ENCODE measurements around the gene SMIM35. TPM values are rescaled to one million over a fixed set of nuclear protein-coding genes. Genes with fewer than 3 reads are reported as not detected.

Gene SMIM35
- total RNA-seq, 1 experiment from 2014 or later: not detected

DNA sequence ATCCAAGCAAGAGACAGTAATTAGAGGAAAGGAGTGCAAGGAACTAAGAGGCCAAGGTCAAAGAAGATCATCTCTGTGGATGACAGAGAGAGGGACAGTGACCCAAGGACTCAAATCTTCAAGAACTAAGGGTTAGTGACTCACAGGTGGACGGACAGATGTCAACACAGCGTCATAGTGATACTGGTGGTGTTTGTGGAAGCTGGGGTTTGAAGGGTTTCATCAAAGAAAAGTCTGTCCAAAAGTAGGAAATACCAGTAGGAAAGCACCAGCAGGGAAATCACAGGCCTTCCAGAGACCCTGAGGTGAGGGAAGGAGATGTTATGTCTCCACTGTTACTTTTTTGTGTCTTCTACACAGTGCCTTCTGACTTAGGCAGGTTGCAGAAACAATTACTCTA lies 68.4 kb downstream of the SMIM35 start:
- H3K27me3 ChIP-seq (ENCODE audit: insufficient read depth, low read depth): peaks cover 71% of the 10 kb centered on the region

DNA sequence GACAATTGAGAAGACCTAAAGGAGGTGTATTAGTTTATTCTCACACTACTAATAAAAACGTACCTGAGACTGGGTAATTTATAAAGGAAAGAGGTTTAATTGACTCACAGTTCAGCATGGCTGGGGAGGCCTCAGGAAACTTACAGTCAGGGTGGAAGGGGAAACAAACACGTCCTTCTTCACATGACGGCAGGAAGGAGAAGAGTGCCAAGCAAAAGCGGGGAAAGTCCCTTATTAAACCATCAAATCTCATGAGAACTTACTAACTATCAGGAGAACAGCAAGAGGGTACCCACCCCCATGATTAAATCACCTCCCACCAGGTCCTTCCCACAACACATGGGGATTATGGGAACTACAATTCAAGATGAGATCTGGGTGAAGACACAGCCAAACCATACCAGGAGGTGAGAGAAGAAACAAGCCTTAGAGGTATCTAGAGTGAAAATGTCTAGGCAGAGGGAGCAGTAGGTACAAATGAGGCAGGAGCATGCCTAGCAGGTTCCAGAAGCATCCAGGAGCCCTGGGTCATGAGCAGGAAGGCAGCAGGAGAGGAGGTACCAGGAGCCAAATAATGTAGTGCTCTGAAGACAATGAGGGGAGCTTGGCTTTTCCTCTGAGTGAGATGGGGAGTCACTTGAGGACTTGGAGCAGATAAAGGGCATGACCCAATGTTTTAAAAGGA lies 69.0 kb downstream of the SMIM35 start:
- intact Hi-C loops (cut with micrococcal nuclease; ENCODE audit: unreplicated experiment): no loop called here
- Histone ChIP-seq H3K79me2 (ENCODE audit: low read depth) (no peaks in the 10 kb centered on the region), H3K36me3 (ENCODE audit: low read depth) (no peaks in the 10 kb centered on the region), H4K20me1 (ENCODE audit: insufficient read depth) (0 out of 2 replicates have a peak, but pooled peaks cover 5% of the 10 kb centered on the region), H3K27me3 (ENCODE audit: insufficient read depth, low read depth) (peaks cover 72% of the 10 kb centered on the region), H3K27ac (no peak overlapping the region), H3K4me2 (no peak overlapping the region), H3F3A (ENCODE audit: insufficient read depth, low read depth) (no peaks in the 10 kb centered on the region), H2AFZ (no peak overlapping the region), H3K4me1 (replicated peaks; ENCODE audit: insufficient read depth) (no peaks in the 10 kb centered on the region), H3K4me3 (no peak overlapping the region), H3K9me2 (ENCODE audit: insufficient read depth) (no peaks in the 10 kb centered on the region), H3K9me3 (ENCODE audit: insufficient read depth, low read depth) (no peaks in the 10 kb centered on the region; the same call in 1 of the 2 replicates)
- no TSS peak for BruUV-seq (replicated peaks)
- DNase-seq: no peak
- ChIA-PET POLR2A (ENCODE audit: unreplicated experiment) (no interaction called here), CTCF (no interaction called here)
- TF ChIP-seq, protein P1, sequence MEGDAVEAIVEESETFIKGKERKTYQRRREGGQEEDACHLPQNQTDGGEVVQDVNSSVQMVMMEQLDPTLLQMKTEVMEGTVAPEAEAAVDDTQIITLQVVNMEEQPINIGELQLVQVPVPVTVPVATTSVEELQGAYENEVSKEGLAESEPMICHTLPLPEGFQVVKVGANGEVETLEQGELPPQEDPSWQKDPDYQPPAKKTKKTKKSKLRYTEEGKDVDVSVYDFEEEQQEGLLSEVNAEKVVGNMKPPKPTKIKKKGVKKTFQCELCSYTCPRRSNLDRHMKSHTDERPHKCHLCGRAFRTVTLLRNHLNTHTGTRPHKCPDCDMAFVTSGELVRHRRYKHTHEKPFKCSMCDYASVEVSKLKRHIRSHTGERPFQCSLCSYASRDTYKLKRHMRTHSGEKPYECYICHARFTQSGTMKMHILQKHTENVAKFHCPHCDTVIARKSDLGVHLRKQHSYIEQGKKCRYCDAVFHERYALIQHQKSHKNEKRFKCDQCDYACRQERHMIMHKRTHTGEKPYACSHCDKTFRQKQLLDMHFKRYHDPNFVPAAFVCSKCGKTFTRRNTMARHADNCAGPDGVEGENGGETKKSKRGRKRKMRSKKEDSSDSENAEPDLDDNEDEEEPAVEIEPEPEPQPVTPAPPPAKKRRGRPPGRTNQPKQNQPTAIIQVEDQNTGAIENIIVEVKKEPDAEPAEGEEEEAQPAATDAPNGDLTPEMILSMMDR (conservative IDR thresholded peaks at IDR 0.05): no peak
- TF ChIP-seq EZH2 (IDR thresholded peaks at IDR 0.05; ENCODE audit: low read depth): no peak

More for the DNA sequence above, 68.4 kb downstream of the SMIM35 start:
- Histone ChIP-seq H3K9me3 (ENCODE audit: insufficient read depth, low read depth) (no peaks in the 10 kb centered on the region; the same call in 1 of the 2 replicates), H3K4me3 (no peak overlapping the region), H3K27ac (no peak overlapping the region), H3K4me1 (replicated peaks; ENCODE audit: insufficient read depth) (no peaks in the 10 kb centered on the region), H4K20me1 (ENCODE audit: insufficient read depth) (0 out of 2 replicates have a peak, but pooled peaks cover 5% of the 10 kb centered on the region), H3K79me2 (ENCODE audit: low read depth) (no peaks in the 10 kb centered on the region), H2AFZ (no peak overlapping the region), H3F3A (ENCODE audit: insufficient read depth, low read depth) (no peaks in the 10 kb centered on the region), H3K9me2 (ENCODE audit: insufficient read depth) (no peaks in the 10 kb centered on the region), H3K36me3 (ENCODE audit: low read depth) (no peaks in the 10 kb centered on the region), H3K4me2 (no peak overlapping the region)
- DNase-seq: no peak
- ChIA-PET CTCF (no interaction called here), POLR2A (ENCODE audit: unreplicated experiment) (no interaction called here)
- no peak for TF ChIP-seq EZH2 (IDR thresholded peaks at IDR 0.05; ENCODE audit: low read depth)
- TF ChIP-seq, protein P1 (conservative IDR thresholded peaks at IDR 0.05): no peak
- BruUV-seq (replicated peaks): no TSS peak
- intact Hi-C loops (cut with micrococcal nuclease; ENCODE audit: unreplicated experiment): no loop called here

DNA sequence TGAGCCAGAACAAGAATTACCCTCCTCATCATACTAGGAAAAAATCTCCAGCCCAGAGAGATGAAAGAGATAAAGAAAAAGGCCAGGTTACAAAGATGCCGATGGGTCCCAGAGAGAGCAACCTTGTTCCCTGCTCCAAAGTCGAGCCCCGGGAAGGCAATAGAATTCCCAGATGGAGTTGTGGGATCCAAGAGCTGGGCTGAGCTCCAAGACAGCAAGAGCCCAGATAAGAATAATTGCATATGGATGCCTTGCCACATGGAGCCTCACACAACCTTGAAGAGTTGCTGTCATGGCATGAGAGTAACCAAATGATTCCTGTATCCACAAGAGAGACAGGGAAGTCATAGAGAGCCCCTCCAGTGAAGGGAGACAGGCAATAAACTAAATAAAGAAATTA lies 69.7 kb downstream of the SMIM35 start:
- Histone ChIP-seq H3K36me3 (ENCODE audit: low read depth) (no peaks in the 10 kb centered on the region), H2AFZ (no peak overlapping the region), H3F3A (ENCODE audit: insufficient read depth, low read depth) (no peaks in the 10 kb centered on the region), H3K9me3 (ENCODE audit: insufficient read depth, low read depth) (no peaks in the 10 kb centered on the region; the same call in 1 of the 2 replicates), H3K27ac (no peak overlapping the region), H3K4me2 (no peak overlapping the region), H3K79me2 (ENCODE audit: low read depth) (no peaks in the 10 kb centered on the region), H4K20me1 (ENCODE audit: insufficient read depth) (0 out of 2 replicates have a peak, but pooled peaks cover 5% of the 10 kb centered on the region), H3K4me1 (replicated peaks; ENCODE audit: insufficient read depth) (no peaks in the 10 kb centered on the region), H3K27me3 (ENCODE audit: insufficient read depth, low read depth) (peaks cover 72% of the 10 kb centered on the region), H3K4me3 (no peak overlapping the region), H3K9me2 (ENCODE audit: insufficient read depth) (no peaks in the 10 kb centered on the region)
- DNase-seq: no peak
- no peak for TF ChIP-seq EZH2 (IDR thresholded peaks at IDR 0.05; ENCODE audit: low read depth)
- TF ChIP-seq, protein P1 (conservative IDR thresholded peaks at IDR 0.05): no peak
- BruUV-seq (replicated peaks): no TSS peak
- POLR2A ChIA-PET (ENCODE audit: unreplicated experiment): no interaction called here
- intact Hi-C loops (cut with micrococcal nuclease; ENCODE audit: unreplicated experiment): no loop called here
- CTCF ChIA-PET: no interaction called here

Data from PC-9 (cell line).